HG03354 (cell line): ENCODE results near the gene OMG.
"Not testable (repeated sequence)": the region's sequence is repeated elsewhere in the genome, so short reads cannot be mapped to it uniquely, and the experiment has no call there.

Source experiments
- ATAC-seq: cut with Tn5 transposase; IDR thresholded peaks from one replicate; pipeline ENCODE4 v1.9.1; 2021; ENCODE audit warnings: mild to moderate bottlenecking; ENCODE audit not compliant: unreplicated experiment, poor library complexity, severe bottlenecking

The OMG gene

DNA sequence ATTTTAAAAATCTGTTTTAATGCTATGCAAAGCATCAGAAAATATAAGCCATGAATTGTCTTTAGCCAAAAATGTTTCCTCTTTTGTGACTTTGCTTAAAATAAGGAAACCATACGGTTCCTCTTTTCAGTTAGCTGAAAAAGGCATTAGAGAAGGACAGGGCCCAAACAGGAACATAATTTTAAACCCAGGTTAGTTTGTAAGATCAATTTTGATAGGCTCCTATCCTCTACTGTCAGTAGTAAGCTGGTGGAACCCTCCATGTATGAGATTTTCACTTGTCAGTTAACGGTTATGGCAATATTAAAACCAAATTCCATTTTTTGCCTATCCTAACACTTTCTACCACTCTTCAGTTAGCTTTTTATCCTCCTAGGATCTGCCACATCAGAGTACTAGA lies 12.5 kb upstream of the OMG start:
- ATAC-seq = peak; percentile 48

DNA sequence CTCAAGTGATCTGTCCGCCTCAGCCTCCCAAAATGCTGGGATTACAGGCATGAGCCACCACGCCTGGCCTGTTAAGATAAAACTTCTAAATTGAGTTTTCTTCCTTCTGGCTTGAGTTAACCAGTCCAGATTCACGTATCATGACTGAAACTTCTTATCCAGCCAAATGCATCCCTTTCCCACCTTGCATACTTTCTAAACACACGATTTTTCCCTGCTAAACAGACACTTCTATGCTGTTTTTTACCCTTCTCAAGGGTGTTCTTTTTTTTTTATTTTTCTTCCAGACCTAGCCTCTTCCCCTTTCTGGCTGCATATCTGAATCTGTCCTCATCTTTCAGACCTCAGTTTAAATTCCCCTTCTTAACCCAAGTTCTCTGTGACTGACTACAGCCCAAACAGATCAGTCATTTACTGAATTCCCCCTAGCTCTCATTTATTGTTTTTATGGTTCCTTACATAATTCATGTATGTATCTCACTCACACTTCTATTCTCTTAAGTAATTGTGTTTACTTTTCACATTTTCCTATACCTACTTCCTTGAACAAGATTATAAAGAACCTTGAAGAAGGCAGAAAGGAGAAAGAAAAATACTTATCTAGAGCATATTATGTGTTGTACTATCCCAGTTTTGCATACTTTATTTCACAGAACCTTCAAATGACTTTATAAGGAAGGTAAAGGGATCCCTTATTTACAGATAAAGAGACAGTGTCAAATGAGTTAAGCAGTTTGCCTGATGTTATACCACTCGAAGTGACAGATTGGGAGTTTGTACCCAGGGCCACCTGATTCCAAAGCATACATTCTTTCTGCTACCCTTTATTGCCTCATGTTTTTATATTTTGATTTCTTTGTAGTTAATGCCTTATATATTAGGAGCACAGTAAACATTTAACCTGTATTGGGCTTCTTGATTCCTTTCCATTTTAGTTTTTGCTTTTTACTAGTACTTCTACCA lies 11.6 kb upstream of the OMG start:
- no peak for ATAC-seq

- no peak for ATAC-seq
These were observed 10.6 kb upstream of the OMG start for GRCh38 chr17:31307640-31308039.

GRCh38 chr17:31299624-31300023 lies 2.6 kb upstream of the OMG start:
- ATAC-seq = no peak

- no peak for ATAC-seq
These were observed 897 bp downstream of the OMG start for GRCh38 chr17:31296142-31296541.

DNA sequence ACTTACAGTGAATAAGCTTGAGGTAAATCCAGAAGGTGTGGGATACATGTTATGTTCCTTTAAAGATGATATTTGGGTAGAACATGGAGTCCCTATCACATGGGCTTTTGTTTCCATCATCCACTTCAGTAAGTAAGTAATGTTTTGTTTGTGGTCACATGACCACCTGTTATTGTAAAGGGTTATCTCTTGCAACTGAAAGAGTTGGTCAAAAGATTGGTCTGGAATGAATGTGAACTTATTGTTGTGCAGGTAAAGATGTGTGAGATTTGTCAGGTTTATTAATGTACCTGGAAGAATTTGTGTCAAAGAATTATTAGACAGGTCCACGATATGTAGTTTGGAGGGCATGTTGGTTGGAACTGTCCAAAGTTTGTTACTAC lies 1.6 kb downstream of the OMG start:
- no peak for ATAC-seq

DNA sequence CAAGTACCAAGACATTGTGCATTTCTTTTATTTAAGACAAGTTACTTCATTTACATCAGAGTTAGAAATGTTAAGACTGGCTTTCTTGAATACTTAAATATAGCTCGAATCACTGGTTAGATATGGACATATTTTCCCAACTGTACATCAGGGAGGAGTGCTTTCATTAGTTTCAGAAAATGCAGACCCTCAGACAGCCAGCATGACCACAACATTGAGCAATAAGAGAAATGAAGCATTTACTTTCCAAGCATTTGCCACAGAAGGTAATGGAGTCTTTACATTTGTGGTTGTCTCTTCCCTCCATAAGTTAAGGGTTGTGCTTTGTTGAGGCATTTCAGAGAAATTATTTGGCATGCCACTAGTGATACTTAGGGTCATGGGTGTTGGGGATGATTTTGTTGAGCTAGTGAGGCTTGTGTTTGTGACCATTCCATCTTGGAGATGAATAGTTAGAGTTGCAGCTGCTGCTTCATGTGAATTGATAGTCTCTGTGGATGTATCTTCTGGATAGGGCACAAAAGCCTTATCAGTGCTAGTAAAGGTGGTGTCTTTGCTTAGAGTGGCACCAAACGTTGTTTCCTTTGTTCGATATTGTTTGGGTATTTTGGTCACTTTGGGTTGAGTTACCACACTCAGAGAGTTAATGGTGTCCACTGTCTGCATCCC lies 2.1 kb downstream of the OMG start:
- ATAC-seq = no peak

DNA sequence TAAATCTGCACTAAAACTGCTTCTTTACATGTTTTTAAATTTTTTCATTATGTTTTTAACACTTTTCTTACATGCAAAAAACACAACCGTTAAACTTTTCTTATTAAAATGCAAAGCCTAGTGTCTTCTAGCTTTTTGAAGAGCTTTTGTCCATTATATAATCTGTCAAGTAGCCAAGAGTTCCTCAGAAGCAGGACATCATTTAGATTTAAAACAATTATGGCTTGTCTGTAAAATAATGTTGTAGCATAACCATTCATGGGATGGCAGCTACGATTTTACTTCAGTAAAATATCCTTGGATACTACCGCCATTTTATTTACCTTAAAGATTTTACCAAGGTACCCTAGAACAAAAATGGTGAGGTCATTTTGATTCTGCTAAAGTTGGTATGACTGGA lies 2.8 kb downstream of the OMG start:
- no peak for ATAC-seq

GRCh38 chr17:31293581-31293980 lies 3.5 kb downstream of the OMG start:
- no peak for ATAC-seq

DNA sequence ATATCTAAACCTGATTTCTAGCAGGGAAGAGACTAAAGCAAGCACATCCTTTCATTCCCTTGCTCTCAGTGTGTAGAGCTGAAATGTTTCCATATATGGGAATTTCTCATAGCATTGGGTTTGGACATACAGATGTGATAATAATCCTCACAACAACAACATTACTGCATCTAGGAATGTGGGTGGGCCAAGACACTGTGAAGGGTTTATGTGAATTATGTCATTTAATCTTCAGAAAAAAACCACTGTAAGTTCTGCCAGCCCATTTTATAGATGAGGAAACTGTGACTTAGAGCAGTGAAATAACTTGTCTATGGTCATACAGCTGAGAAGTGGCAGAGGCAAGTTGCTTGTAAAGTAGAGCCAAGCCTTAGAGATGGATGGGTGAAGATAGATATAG lies 5.2 kb downstream of the OMG start:
- no peak for ATAC-seq

DNA sequence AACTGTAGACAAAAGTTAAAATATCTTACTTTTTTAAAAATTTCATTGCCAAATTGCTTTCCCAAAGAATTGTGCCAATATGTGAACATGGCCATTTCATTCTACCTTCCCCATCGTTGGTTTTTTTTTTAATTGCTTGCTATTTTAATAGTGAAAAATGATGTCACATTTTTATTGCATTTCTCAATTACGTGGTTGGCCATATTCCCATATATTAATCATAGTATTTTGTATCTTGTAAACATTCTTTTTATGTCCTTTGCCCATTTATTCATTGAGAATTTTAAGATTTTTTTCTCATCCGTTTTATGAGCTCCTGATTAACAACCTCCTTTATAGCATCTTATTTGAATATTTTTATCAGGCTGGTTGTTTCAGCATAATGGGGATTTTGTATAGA lies 7.2 kb downstream of the OMG start:
- no peak for ATAC-seq

- ATAC-seq = not testable (repeated sequence)
These were observed 9.1 kb downstream of the OMG start for GRCh38 chr17:31287932-31288331.

DNA sequence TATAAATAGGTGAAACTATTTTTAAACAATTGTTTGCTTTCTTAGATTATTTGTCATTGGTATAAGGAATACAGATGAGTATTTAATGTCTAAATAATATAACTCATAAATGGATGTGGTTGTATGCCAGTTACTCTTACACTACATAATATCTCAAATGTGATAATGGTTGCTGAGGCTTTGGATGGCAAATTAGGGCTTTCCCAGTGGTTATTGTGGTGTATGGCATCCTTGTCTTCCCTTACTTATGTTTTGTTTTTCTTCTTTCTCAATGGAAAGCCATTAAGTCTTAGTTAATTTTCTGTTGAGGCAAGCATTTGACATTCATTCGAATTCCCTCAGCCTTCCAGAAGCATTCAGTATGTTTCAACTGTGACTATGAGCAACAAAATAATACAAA lies 10.5 kb downstream of the OMG start:
- no peak for ATAC-seq

GRCh38 chr17:31283841-31284240 lies 13.2 kb downstream of the OMG start:
- no peak for ATAC-seq

- no peak for ATAC-seq
These were observed 16.0 kb downstream of the OMG start for GRCh38 chr17:31281061-31281460.

DNA sequence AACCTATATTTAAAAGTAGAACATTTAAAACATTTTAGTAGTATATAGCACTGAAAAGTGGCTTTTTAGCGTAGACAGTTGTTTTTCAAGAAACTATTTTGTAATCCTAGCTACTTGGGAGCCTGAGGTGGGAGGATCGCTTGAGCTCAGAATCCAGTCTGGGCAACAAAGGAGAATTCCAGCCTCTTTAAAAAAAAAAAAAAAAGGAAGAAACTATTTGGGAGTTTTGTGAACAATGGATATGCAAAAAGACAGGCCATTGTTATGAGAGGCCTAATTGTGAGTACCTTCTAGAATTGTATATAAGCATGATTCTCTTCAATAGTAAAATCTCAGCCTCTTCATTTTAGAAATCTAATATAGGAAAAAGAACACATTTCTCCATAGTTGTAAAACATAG lies 17.6 kb downstream of the OMG start:
- ATAC-seq = no peak

DNA sequence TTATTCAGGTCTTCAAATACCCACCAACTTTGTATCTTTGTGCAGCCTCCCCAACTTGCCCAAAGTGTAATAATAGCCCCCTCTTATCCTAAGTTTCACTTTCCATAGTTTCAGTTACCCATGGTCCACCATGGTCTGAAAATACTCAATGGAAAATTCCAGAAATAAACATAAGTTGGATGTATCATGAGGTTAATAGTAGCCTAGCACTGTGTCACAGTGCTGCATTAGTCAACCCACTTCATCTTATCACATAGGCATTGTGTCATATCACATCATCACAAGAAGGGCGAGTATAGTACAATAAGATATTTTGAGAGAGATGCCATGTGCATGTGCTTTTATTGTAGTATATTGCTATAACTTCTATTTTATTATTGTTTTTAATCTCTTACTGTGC lies 21.9 kb downstream of the OMG start:
- ATAC-seq = no peak

GRCh38 chr17:31274252-31274651 lies 22.8 kb downstream of the OMG start:
- ATAC-seq = no peak

- ATAC-seq = no peak
These were observed 23.5 kb downstream of the OMG start for GRCh38 chr17:31273516-31273915.

DNA sequence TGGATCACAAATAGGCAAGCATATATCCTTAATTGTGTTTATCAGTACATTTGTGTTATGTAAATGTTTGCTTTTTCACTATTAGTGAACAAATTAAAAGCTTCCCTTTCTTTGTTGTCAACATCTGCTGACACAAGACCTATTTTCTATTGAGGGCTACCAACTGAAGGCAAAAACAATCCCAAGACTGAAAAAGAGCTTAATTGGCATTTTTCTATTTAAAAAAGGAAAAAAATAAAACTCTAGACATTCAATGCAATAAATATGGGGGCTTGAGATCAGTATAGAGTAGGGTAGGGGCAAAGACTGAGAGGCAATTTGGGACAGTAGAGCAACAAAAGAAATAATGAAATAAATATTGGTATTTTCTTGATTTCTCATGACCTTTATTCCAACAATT lies 24.2 kb downstream of the OMG start:
- ATAC-seq = no peak

DNA sequence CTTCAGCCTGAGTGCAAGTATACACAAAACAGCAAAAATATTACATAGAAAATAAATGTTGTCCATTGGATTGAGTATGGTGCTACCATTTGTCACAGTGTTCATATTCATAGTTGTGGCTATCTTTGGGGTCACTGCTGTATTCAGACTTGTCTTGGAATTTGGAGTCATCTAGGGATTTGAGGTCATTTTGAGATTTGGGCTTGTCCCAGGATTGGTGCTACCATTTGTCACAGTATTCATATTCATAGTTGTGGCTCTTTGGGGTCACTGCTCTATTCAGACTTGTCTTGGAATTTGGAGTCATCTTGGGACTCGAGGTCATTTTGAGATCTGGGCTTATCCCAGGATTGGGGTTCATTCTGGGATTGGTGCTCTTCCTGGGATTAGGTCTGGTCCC lies 24.8 kb downstream of the OMG start:
- no peak for ATAC-seq
